CD8-positive, alpha-beta memory T cell (primary cell): ENCODE data around the gene GPR78. TPM values are rescaled to one million over a fixed set of nuclear protein-coding genes. Genes with fewer than 3 reads are reported as not detected.

Experiments
- CTCF ChIA-PET: fragments of 350-600 bp; sonication (Branson Sonifier 250); formaldehyde crosslinking; loops from one replicate; lab custom pipeline; 2021; ENCODE audit warnings: antibody characterized with exemption; lab: Charles Lee
- POLR2A ChIA-PET: fragments of 350-600 bp; sonication (Branson Sonifier 250); formaldehyde crosslinking; loops from one replicate; lab custom pipeline; 2021; ENCODE audit warnings: antibody characterized with exemption; lab: Charles Lee
- DNase-seq, 5 donors: peaks; one replicate each; pipeline versions ENCODE4 v3.0.0 to v3.0.0-alpha.2; 2020 to 2022; ENCODE audit warnings: mixed read lengths in 1 of 5
- H3K27ac ChIP-seq: one replicate; pipeline ENCODE4 v1.7.0; 2013; ENCODE audit warnings: low read depth, mild to moderate bottlenecking, low read length, moderate library complexity
- H3K27me3 ChIP-seq: 2 replicates; pipeline ENCODE4 v1.7.0; 2013; ENCODE audit warnings: low read length, mild to moderate bottlenecking; ENCODE audit not compliant: insufficient read depth, poor library complexity, severe bottlenecking
- H3K36me3 ChIP-seq: 2 replicates; pipeline ENCODE4 v1.7.0; 2013; ENCODE audit warnings: mild to moderate bottlenecking, low read length, moderate library complexity; ENCODE audit not compliant: insufficient read depth
- H3K4me1 ChIP-seq: 2 replicates; pipeline ENCODE4 v1.7.0; 2013; ENCODE audit warnings: mild to moderate bottlenecking, low read length, moderate library complexity; ENCODE audit not compliant: insufficient read depth
- H3K4me3 ChIP-seq: 2 replicates; pipeline ENCODE4 v1.7.0; 2013; ENCODE audit warnings: mild to moderate bottlenecking, low read length
- H3K9me3 ChIP-seq: 2 replicates; pipeline ENCODE4 v1.7.0; 2013; ENCODE audit warnings: mild to moderate bottlenecking, low read length
- H3K27ac Mint-ChIP-seq, 8 donors: one replicate each; pipeline ENCODE4 v1.8.0; 2020 to 2021; ENCODE audit warnings: mixed read lengths in 8 of 8, mild to moderate bottlenecking in 6 of 8, inconsistent platforms in 3 of 8, moderate library complexity in 3 of 8
- H3K27me3 Mint-ChIP-seq, 2 donors: one replicate each; pipeline ENCODE4 v1.8.0; 2020 to 2021; ENCODE audit warnings: mixed read lengths in 2 of 2, mild to moderate bottlenecking in 1 of 2, moderate library complexity in 1 of 2
- H3K36me3 Mint-ChIP-seq, 3 donors: one replicate each; pipeline ENCODE4 v1.8.0; 2020 to 2021; ENCODE audit warnings: mixed read lengths in 3 of 3, inconsistent platforms in 1 of 3, mild to moderate bottlenecking in 1 of 3
- H3K4me1 Mint-ChIP-seq, 3 donors: one replicate each; pipeline ENCODE4 v1.8.0; 2020 to 2021; ENCODE audit warnings: mixed read lengths in 3 of 3, inconsistent platforms in 1 of 3, mild to moderate bottlenecking in 1 of 3
- H3K4me3 Mint-ChIP-seq, 7 donors: one replicate each; pipeline ENCODE4 v1.8.0; 2020 to 2021; ENCODE audit warnings: mixed read lengths in 7 of 7, mild to moderate bottlenecking in 6 of 7, moderate library complexity in 4 of 7, inconsistent platforms in 2 of 7
- H3K9me3 Mint-ChIP-seq, 5 donors: one replicate each; pipeline ENCODE4 v1.8.0; 2020 to 2022; ENCODE audit warnings: mixed read lengths in 5 of 5, mild to moderate bottlenecking in 3 of 5, moderate library complexity in 2 of 5, inconsistent platforms in 1 of 5
- polyA plus RNA-seq: library from polyadenylated mRNA; unstranded; fragments of 300-500 nt; fragmentation: Illumina TruSeq; gene quantifications from one replicate; pipeline ENCODE4 v1.2.3, GENCODE V29; 2021
- total RNA-seq, 2 experiments: library from RNA; stranded (reverse); gene quantifications; one replicate each; pipeline ENCODE4 v1.2.3, GENCODE V29; 2021

GPR78 gene
- total RNA-seq (not detected), polyA plus RNA-seq (not detected)

GRCh38 chr4:8580321-8581093 is at the start of gene GPR78:
TSS of gene GPR78 (plus strand) at chr4:8580392. CDS start at chr4:8580983, 591 bp downstream.
- DNase-seq, result no peak
- Mint-ChIP-seq H3K36me3 (no peaks in the 10 kb centered on the region), H3K4me3 (no peak within 1 kb of the TSS), H3K9me3 (no peaks in the 10 kb centered on the region), H3K27me3 (peaks cover 11 to 26% of the 10 kb centered on the region in 2 donors), H3K4me1 (no peaks in the 10 kb centered on the region), H3K27ac (no peak within 1 kb of the TSS)
- Histone ChIP-seq H3K27ac (no peak within 1 kb of the TSS), H3K36me3 (no peaks in the 10 kb centered on the region), H3K27me3 (no peaks in the 10 kb centered on the region), H3K9me3 (no peaks in the 10 kb centered on the region), H3K4me1 (no peaks in the 10 kb centered on the region), H3K4me3 (no peak within 1 kb of the TSS)
- ChIA-PET POLR2A (no interaction called here), CTCF (no interaction called here)

DNA sequence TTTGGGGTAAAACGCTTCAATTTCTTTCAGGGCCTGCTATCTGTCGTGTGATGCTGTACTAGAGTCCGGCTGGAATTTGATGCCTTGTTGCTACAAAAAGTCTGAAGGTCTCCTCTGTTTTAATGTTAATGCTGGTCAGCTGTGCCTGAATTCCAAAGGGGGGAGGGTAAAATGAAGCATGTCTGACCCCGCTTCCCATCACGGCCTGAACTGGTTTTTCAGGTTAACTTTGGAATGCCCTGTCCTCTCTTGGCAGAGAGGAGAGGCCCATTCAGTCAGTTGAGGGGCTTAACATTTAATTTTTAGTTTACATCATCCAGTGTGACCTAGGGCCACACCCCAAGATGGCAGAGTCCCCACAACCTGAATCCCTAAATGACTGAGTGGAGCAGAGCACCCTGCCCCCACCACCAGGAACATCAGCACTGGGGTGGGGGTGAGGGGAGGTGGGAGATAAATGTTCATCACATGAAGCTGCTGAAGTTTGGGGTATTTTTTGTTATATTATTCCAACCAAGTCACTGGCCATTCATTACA is 47.9 kb upstream of the GPR78 start:
- H3K4me3 Mint-ChIP-seq, result no peak overlapping the region
- no peak for DNase-seq
- no peak overlapping the region for H3K4me3 ChIP-seq
- POLR2A ChIA-PET, result no interaction called here
- CTCF ChIA-PET, result no interaction called here
- H3K27ac Mint-ChIP-seq, result no peak overlapping the region
- no peaks in the 10 kb centered on the region for H3K4me1 ChIP-seq
- H3K9me3 Mint-ChIP-seq, result peaks cover 0 to 12% (median 2%) of the 10 kb centered on the region in 5 donors
- H3K27me3 ChIP-seq, result no peaks in the 10 kb centered on the region
- no peaks in the 10 kb centered on the region for H3K9me3 ChIP-seq
- H3K36me3 ChIP-seq, result no peaks in the 10 kb centered on the region
- peaks cover 9 to 14% of the 10 kb centered on the region in 2 donors for H3K27me3 Mint-ChIP-seq
- H3K27ac ChIP-seq, result no peak overlapping the region
- no peaks in the 10 kb centered on the region for H3K36me3 Mint-ChIP-seq
- peaks cover 0 to 4% (median 3%) of the 10 kb centered on the region in 3 donors for H3K4me1 Mint-ChIP-seq

DNA sequence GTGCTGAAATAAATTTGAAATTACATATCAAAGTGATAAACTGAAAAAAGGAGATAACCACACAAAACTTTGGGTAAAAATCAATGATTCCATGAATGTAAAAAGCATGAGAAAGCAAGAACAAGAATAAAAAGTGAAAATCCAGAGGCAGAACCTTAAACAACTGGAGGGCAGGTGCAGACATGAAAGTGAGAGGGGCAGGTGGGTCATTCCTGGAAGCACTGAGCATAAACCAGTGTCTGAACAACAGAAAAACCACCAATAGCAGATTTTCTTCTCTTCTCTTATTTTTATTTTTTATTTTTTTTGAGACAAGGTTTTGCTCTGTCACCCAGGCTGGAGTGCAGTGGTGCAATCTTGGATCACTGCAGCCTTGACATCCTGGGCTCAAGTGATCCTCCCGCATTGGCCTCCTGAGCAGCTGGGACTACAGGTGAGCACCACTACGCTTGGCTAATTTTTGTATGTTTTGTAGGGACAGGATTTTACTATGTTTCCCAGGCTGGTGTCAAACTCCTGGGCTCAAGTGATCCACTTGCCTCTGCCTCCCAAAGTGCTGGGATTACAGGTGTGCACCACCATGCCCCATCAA is 46.8 kb upstream of the GPR78 start:
- Mint-ChIP-seq H3K9me3 (peaks cover 0 to 12% (median 2%) of the 10 kb centered on the region in 5 donors), H3K4me1 (peaks cover 0 to 4% (median 3%) of the 10 kb centered on the region in 3 donors), H3K27me3 (peaks cover 6 to 14% of the 10 kb centered on the region in 2 donors), H3K27ac (no peak overlapping the region), H3K4me3 (no peak overlapping the region), H3K36me3 (no peaks in the 10 kb centered on the region)
- ChIA-PET CTCF (no interaction called here), POLR2A (no interaction called here)
- no peak for DNase-seq
- H3K27me3 ChIP-seq, result no peaks in the 10 kb centered on the region
- H3K4me3 ChIP-seq, result no peak overlapping the region
- no peaks in the 10 kb centered on the region for H3K4me1 ChIP-seq
- H3K27ac ChIP-seq, result no peak overlapping the region
- H3K9me3 ChIP-seq, result no peaks in the 10 kb centered on the region
- no peaks in the 10 kb centered on the region for H3K36me3 ChIP-seq

DNA sequence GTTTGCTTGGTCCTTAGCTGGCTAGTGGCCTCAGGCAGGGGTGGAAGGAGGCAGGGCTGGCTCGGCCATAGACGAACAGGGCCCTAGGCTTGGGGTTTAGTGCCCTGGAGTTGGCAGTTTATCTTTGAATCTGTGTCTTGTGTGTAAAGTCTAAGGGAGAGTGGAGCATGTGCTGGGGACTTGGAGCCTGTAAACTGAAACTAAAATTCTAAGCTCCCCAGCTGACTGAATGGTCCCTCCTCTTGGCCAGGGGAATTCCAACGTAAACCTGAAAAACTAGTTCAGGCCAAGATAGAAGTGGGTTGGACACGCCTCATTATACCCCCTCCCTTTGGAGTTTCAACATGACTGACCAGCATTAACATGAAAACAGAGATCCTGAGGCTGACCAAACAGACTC is 46.1 kb upstream of the GPR78 start:
- H3K4me1 Mint-ChIP-seq, result peaks cover 0 to 4% (median 3%) of the 10 kb centered on the region in 3 donors
- Histone ChIP-seq H3K27ac (no peak overlapping the region), H3K27me3 (no peaks in the 10 kb centered on the region), H3K36me3 (no peaks in the 10 kb centered on the region), H3K9me3 (no peaks in the 10 kb centered on the region), H3K4me3 (no peak overlapping the region), H3K4me1 (no peaks in the 10 kb centered on the region)
- peaks cover 0 to 12% (median 2%) of the 10 kb centered on the region in 5 donors for H3K9me3 Mint-ChIP-seq
- peaks cover 6 to 14% of the 10 kb centered on the region in 2 donors for H3K27me3 Mint-ChIP-seq
- no peak overlapping the region for H3K27ac Mint-ChIP-seq
- no peak for DNase-seq
- POLR2A ChIA-PET, result no interaction called here
- H3K4me3 Mint-ChIP-seq, result no peak overlapping the region
- H3K36me3 Mint-ChIP-seq, result no peaks in the 10 kb centered on the region
- CTCF ChIA-PET, result no interaction called here

- H3K9me3 Mint-ChIP-seq, result peaks cover 0 to 10% (median 2%) of the 10 kb centered on the region in 5 donors
Measured at GRCh38 chr4:8534611-8535010, 45.6 kb upstream of the GPR78 start.

GRCh38 chr4:8536467-8536866 is 43.7 kb upstream of the GPR78 start:
- peaks cover 7 to 12% (median 8%) of the 10 kb centered on the region in 3 donors for H3K4me1 Mint-ChIP-seq
- H3K27me3 ChIP-seq, result no peaks in the 10 kb centered on the region
- CTCF ChIA-PET, result no interaction called here
- no peaks in the 10 kb centered on the region for H3K9me3 ChIP-seq
- H3K27me3 Mint-ChIP-seq, result peaks cover 6 to 9% of the 10 kb centered on the region in 2 donors
- no peak overlapping the region for H3K27ac Mint-ChIP-seq
- no peaks in the 10 kb centered on the region for H3K36me3 ChIP-seq
- DNase-seq, result no peak
- H3K27ac ChIP-seq, result no peak overlapping the region
- H3K4me1 ChIP-seq, result no peaks in the 10 kb centered on the region
- peaks cover 0 to 9% (median 2%) of the 10 kb centered on the region in 5 donors for H3K9me3 Mint-ChIP-seq
- POLR2A ChIA-PET, result no interaction called here
- no peaks in the 10 kb centered on the region for H3K36me3 Mint-ChIP-seq
- no peak overlapping the region for H3K4me3 Mint-ChIP-seq
- no peak overlapping the region for H3K4me3 ChIP-seq

More at GRCh38 chr4:8534611-8535010, 45.6 kb upstream of the GPR78 start:
- H3K4me3 ChIP-seq, result no peak overlapping the region
- H3K27me3 ChIP-seq, result no peaks in the 10 kb centered on the region
- CTCF ChIA-PET, result no interaction called here
- POLR2A ChIA-PET, result no interaction called here
- DNase-seq, result no peak
- Mint-ChIP-seq H3K27ac (peak overlapping the region in 1 of 8 donors; percentile 90), H3K36me3 (no peaks in the 10 kb centered on the region), H3K27me3 (peaks cover 6 to 14% of the 10 kb centered on the region in 2 donors), H3K4me1 (peaks cover under 1 to 5% (median 5%) of the 10 kb centered on the region in 3 donors), H3K4me3 (no peak overlapping the region)
- H3K27ac ChIP-seq, result no peak overlapping the region
- H3K9me3 ChIP-seq, result no peaks in the 10 kb centered on the region
- H3K36me3 ChIP-seq, result no peaks in the 10 kb centered on the region
- H3K4me1 ChIP-seq, result no peaks in the 10 kb centered on the region

DNA sequence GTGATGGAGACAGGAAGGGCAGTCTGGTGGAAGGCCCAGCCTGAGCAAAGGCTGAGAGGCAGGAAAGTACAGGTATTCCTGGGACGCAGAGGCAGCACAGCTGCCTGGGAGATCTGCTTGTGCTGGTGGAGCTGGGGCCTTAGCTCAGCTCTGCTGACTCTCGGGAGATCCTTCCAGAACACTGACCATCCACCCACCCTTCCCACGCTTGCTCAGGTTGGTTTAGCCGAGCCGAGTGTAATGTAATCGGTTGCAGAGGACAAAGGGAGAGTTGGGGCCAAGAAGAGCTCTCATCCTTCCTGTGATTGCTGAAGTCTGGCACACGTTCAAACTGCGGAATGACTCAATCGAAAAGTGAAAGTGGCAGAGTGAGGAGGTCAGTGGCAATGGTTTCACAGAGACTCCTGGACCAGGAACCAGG is 43.1 kb upstream of the GPR78 start:
- Mint-ChIP-seq H3K36me3 (no peaks in the 10 kb centered on the region), H3K4me3 (peak overlapping the region in 1 of 7 donors; percentile 23), H3K4me1 (peaks cover 7 to 12% (median 8%) of the 10 kb centered on the region in 3 donors), H3K27me3 (peaks cover 4 to 6% of the 10 kb centered on the region in 2 donors), H3K27ac (no peak overlapping the region), H3K9me3 (peaks cover 0 to 9% (median 2%) of the 10 kb centered on the region in 5 donors)
- H3K36me3 ChIP-seq, result no peaks in the 10 kb centered on the region
- ChIA-PET POLR2A (no interaction called here), CTCF (no interaction called here)
- H3K27me3 ChIP-seq, result no peaks in the 10 kb centered on the region
- no peaks in the 10 kb centered on the region for H3K4me1 ChIP-seq
- H3K9me3 ChIP-seq, result no peaks in the 10 kb centered on the region
- H3K27ac ChIP-seq, result no peak overlapping the region
- H3K4me3 ChIP-seq, result no peak overlapping the region
- DNase-seq, result no peak
